A172 (cell line): ENCODE measurements around the gene MMP28. TPM values are rescaled to one million over a fixed set of nuclear protein-coding genes. Genes with fewer than 3 reads are reported as not detected.

Source experiments
- DNase-seq: peaks from one replicate; pipeline ENCODE4 v3.0.0-alpha.2; 2015; ENCODE audit warnings: low spot score
- total RNA-seq: library from RNA; depleted of rRNA; stranded (reverse); fragments of >200 nt; shearing (Covaris generic); gene quantifications from 2 replicates; pipeline ENCODE4 v1.2.3, GENCODE V29; 2014; rRNA removed

Gene MMP28
- total RNA-seq, 1 experiment from 2014 or later = 0.57 TPM

GRCh38 chr17:35726127-35726952 lies 69.1 kb downstream of the MMP28 start:
- DNase-seq = peak; percentile 70

DNA sequence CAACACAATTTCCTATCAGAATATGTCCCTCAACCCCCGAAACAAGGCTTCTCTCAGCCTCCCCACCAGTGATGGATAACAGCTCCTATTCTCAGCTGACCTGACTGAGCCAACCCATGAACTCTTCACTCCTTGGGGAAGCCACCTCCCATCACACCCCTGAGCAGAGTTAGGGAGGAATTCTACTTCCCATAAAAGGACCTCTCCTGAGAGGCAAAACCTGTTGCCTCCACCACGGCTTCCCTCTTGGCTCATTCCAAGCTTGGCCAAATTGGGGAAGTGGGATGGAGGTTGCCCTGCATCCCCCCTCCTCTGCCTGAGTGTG lies 69.7 kb downstream of the MMP28 start:
- no peak for DNase-seq

DNA sequence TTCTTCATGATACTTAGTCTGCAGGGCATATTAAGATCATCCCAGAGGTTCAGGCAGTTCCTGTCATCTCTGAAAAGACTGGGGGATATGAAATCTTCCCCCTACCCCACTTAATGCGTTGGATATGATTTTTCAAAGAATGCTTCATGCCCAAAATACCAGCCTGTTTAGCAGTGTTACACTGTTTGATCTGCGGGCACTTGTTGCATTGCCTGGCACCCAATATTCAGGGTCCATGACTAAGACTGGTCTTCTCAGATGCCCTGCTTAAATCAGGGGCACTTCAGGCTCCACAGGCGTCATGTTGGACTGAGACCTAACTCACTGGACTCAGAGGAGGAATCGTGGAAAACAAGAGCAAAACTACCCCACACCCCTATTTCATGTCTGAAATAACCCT lies 70.4 kb downstream of the MMP28 start:
- DNase-seq = no peak

- no peak for DNase-seq
Observed at GRCh38 chr17:35723735-35724134, 71.7 kb downstream of the MMP28 start.

- no peak for DNase-seq
Observed at GRCh38 chr17:35717475-35717874, 78.0 kb downstream of the MMP28 start.

DNA sequence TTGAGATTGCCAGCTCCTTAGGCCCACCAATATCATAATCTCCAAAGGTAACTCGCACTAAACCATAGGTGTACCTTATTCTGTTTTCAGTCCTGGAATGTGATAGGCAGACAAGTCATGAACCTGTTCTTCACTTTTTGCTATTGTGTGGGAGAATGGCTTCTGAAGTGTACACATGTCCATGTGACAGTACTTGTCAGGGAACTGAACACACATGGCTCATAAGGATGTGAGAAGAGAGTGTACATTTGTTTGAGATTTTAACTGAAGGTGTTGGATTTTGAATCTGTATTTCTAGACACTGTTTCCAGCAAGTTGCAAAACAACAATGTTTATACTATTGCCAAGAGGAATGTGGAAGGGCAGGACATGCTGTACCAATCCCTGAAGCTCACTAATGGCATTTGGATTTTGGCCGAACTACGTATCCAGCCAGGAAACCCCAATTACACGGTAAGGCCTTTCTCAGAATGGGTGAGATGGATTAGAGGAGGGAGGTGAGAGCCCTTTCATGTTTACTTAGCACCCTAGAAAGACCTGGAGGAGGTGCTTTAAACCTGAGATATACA lies 78.5 kb downstream of the MMP28 start:
- DNase-seq = no peak

DNA sequence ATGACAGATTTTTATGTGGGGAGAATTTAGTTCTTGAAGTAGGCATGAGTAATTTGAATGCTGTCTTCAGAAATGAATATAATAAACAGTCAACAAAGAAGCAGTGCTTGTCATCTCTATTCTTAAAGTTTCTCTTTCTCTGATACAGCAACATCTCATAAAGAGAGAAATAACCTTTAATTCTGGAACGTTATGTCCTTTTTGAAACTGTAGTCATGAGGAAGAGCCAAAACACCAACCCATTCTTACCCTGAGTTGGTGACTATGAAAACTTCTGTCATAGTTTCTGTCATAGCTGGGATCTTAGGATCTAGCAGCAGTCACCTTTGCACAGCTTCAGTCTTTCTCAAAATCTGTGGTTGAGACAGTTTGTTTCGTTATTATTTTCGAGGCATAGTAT lies 79.3 kb downstream of the MMP28 start:
- no peak for DNase-seq

Other genes with a start within 250 kb of the MMP28 start
- gene SLFN14, start 234.8 kb downstream of the MMP28 start, total RNA-seq = not detected in 2 replicates
- gene PEX12, start 217.1 kb downstream of the MMP28 start, total RNA-seq = 11.5 and 13.0 TPM in 2 replicates
- 96.1 and 98.1 TPM in 2 replicates for gene AP2B1, start 208.3 kb downstream of the MMP28 start, total RNA-seq
- 0.69 and 0.98 TPM in 2 replicates for gene RASL10B, start 64.0 kb downstream of the MMP28 start, total RNA-seq
- not detected in 2 replicates for gene GAS2L2, start 42.4 kb downstream of the MMP28 start, total RNA-seq
- not detected in 2 replicates for gene C17orf50, start 34.8 kb downstream of the MMP28 start, total RNA-seq
- gene TAF15, start 13.8 kb upstream of the MMP28 start, total RNA-seq = 20.3 and 31.1 TPM in 2 replicates
- not detected in 2 replicates for gene HEATR9, start 73.2 kb upstream of the MMP28 start, total RNA-seq
- gene CCL5, start 84.7 kb upstream of the MMP28 start, total RNA-seq = not detected in 2 replicates
- gene RDM1, start 135.1 kb upstream of the MMP28 start, total RNA-seq = 7.1 and 8.1 TPM in 2 replicates
- gene LYZL6, start 148.1 kb upstream of the MMP28 start, total RNA-seq = not detected in 2 replicates
- not detected in 2 replicates for gene CCL16, start 185.9 kb upstream of the MMP28 start, total RNA-seq
- gene CCL14, start 191.1 kb upstream of the MMP28 start, total RNA-seq = not detected in 2 replicates
- not detected in 2 replicates for gene CCL15, start 205.9 kb upstream of the MMP28 start, total RNA-seq
- not detected in 2 replicates for gene CCL23, start 222.3 kb upstream of the MMP28 start, total RNA-seq